HepG2 (cell line): Measurements from ENCODE around the gene VDR. TPM values are rescaled to one million over a fixed set of nuclear protein-coding genes. Genes with fewer than 3 reads are reported as not detected.

Experiments used
- AHDC1 ChIP-seq: sonication (generic); formaldehyde crosslinking; IDR thresholded peaks from 2 replicates; pipeline ENCODE4 v1.5.1; 2020; ENCODE audit warnings: mild to moderate bottlenecking, missing genetic modification reagents, borderline replicate concordance
- AKAP8 ChIP-seq: sonication (generic); formaldehyde crosslinking; IDR thresholded peaks from 2 replicates; pipeline ENCODE4 v1.5.1; 2020; ENCODE audit warnings: mild to moderate bottlenecking, missing genetic modification reagents
- CTCF ChIP-seq: sonication (generic); formaldehyde crosslinking; IDR thresholded peaks from 2 replicates; pipeline ENCODE4 v1.5.0; 2020; ENCODE audit warnings: mild to moderate bottlenecking, missing genetic modification reagents, moderate library complexity
- DMTF1 ChIP-seq: sonication (generic); formaldehyde crosslinking; IDR thresholded peaks from 2 replicates; pipeline ENCODE4 v1.4.0; 2020; ENCODE audit warnings: mild to moderate bottlenecking, missing genetic modification reagents
- HNF1B ChIP-seq: sonication (generic); formaldehyde crosslinking; IDR thresholded peaks from 2 replicates; pipeline ENCODE4 v1.5.1; 2020; ENCODE audit warnings: mild to moderate bottlenecking, moderate library complexity, missing genetic modification reagents
- KMT2B ChIP-seq: IDR thresholded peaks from 2 replicates; pipeline ENCODE4 v1.6.1; 2016; ENCODE audit warnings: missing genetic modification reagents, missing compliant biosample characterization
- LBX2 ChIP-seq: sonication (generic); formaldehyde crosslinking; IDR thresholded peaks from 2 replicates; pipeline ENCODE4 v1.5.0; 2020; ENCODE audit warnings: missing genetic modification reagents, mild to moderate bottlenecking, borderline replicate concordance
- NFATC3 ChIP-seq: sonication (generic); formaldehyde crosslinking; IDR thresholded peaks from 2 replicates; pipeline ENCODE4 v1.5.1; 2020; ENCODE audit warnings: mild to moderate bottlenecking, missing genetic modification reagents
- NFKBIZ ChIP-seq: IDR thresholded peaks from 2 replicates; pipeline ENCODE4 v1.6.1; 2018; ENCODE audit warnings: missing genetic modification reagents, missing compliant biosample characterization
- POLR2A ChIP-seq, 2 experiments: IDR thresholded peaks; 2 replicates each; pipeline ENCODE4 v1.6.1; 2011; ENCODE audit warnings: low read depth in 2 of 2, low read length in 2 of 2, mild to moderate bottlenecking in 1 of 2, moderate library complexity in 1 of 2; ENCODE audit not compliant: insufficient read depth in 1 of 2
- PTBP1 ChIP-seq: fragments of 200-400 bp; formaldehyde crosslinking; IDR thresholded peaks from 2 replicates; pipeline ENCODE4 v1.6.1; 2018; ENCODE audit warnings: low read length, low read depth; ENCODE audit not compliant: poor library complexity, severe bottlenecking
- SOX6 ChIP-seq, 2 experiments: fragments of 450-650 bp in 1 of 2; sonication (generic) in 1 of 2; formaldehyde crosslinking in 1 of 2; IDR thresholded peaks; 2 replicates each; pipeline versions ENCODE4 v1.4.0 to v1.6.1; 2017 to 2020; ENCODE audit warnings: antibody characterized with exemption in 1 of 2, mild to moderate bottlenecking in 1 of 2, missing genetic modification reagents in 1 of 2
- ZMYM4 ChIP-seq: sonication (generic); formaldehyde crosslinking; IDR thresholded peaks from 2 replicates; pipeline ENCODE4 v1.8.1; 2023; ENCODE audit warnings: mild to moderate bottlenecking, missing genetic modification reagents
- ZNF160 ChIP-seq: sonication (generic); formaldehyde crosslinking; IDR thresholded peaks from 2 replicates; pipeline ENCODE4 v1.8.0; 2022; ENCODE audit warnings: mild to moderate bottlenecking, inconsistent platforms, missing genetic modification reagents
- ZNF432 ChIP-seq: sonication (generic); formaldehyde crosslinking; IDR thresholded peaks from 2 replicates; pipeline ENCODE4 v1.5.0; 2020; ENCODE audit warnings: missing genetic modification reagents, mild to moderate bottlenecking, borderline replicate concordance
- ZNF792 ChIP-seq: IDR thresholded peaks from 2 replicates; pipeline ENCODE4 v1.6.1; 2016
- polyA plus RNA-seq, 8 experiments: library from polyadenylated mRNA; depleted of rRNA in 3 of 8; stranded (reverse) in 7 of 8; unstranded in 1 of 8; fragments of >200 nt; fragmentation: Illumina TruSeq in 4 of 8; extraction: Trizol in 4 of 8; gene quantifications; 2 replicates each; pipeline versions ENCODE4 v1.2.1 to v1.2.3, GENCODE V29; 2011 to 2016; ENCODE audit warnings: low read depth in 4 of 8, missing spikeins in 1 of 8, mixed read lengths in 1 of 8; ENCODE audit not compliant: insufficient read depth in 1 of 8
- total RNA-seq, 5 experiments: library from RNA; depleted of rRNA; stranded (reverse); fragments of >200 nt; fragmentation: Illumina TruSeq; extraction: Trizol; gene quantifications; 2 replicates each; pipeline ENCODE4 v1.2.3, GENCODE V29; 2016; ENCODE audit warnings: low read depth in 1 of 5

The VDR gene
- total and polyA plus RNA-seq, 2 of the 13 experiments (the other 11 are each of a cell fraction or from before 2014, with no cell fraction given) = 0.08 to 0.33 TPM

GRCh38 chr12:47904713-47905709 is at the start of gene VDR (continued):
- no peak for TF ChIP-seq KMT2B (CRISPR knock-in tag)
- TF ChIP-seq ZMYM4 (CRISPR knock-in tag) = no peak
- TF ChIP-seq LBX2 (CRISPR knock-in tag) = no peak
- TF ChIP-seq SOX6 (IDR thresholded peaks at IDR 0.05) = no peak
- TF ChIP-seq SOX6 (CRISPR knock-in tag; IDR thresholded peaks at IDR 0.05) = 0 out of 2 replicates have a peak, but pooled peaks have one; percentile 23
- TF ChIP-seq HNF1B (CRISPR knock-in tag) = peak; percentile 38; the same call in 1 of the 2 replicates
- TF ChIP-seq ZNF792 = no peak
- TF ChIP-seq NFATC3 = no peak
- TF ChIP-seq POLR2A (IDR thresholded peaks at IDR 0.05; ENCODE audit: insufficient read depth in 1 of 2, low read depth in 2 of 2, low read length in 2 of 2) = no peak
- TF ChIP-seq ZNF432 (CRISPR knock-in tag) = no peak
- no peak for TF ChIP-seq AKAP8 (CRISPR knock-in tag)
- no peak for TF ChIP-seq NFKBIZ
- no peak for TF ChIP-seq ZNF160 (CRISPR knock-in tag)
- no peak for TF ChIP-seq DMTF1
- no peak for TF ChIP-seq PTBP1
- TF ChIP-seq AHDC1 (CRISPR knock-in tag) = no peak
- peak; percentile 76 for TF ChIP-seq CTCF (CRISPR knock-in tag)
